ENCODE results near the gene IPPK. TPM values are rescaled to one million over a fixed set of nuclear protein-coding genes. Genes with fewer than 3 reads are reported as not detected.
"Not testable (repeated sequence)": the region's sequence is repeated elsewhere in the genome, so short reads cannot be mapped to it uniquely, and the experiment has no call there.

Gene IPPK
- total RNA-seq, 1 experiment from 2014 or later: 7.9 TPM

DNA sequence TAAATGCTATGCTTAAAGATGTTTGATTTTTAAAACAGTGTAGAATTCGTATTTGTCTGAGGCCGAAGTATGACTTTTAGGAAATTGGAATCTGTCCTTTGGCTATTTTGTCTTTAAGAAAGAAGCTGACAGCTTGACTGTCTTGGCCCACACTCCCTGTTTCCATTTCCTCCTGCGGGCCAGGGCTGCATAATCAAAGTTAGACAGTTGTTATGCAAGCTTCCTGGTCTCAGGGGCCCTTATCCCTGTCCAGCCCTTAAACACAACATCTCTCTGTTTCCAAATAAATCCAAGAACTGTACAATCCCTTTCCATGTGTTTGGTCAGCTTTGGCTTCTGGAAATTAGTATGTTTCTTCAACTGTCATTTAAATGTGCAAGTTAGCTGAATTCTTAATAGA is 79.6 kb downstream of the IPPK start:
- no peak for DNase-seq (ENCODE audit: low read depth)
- in situ Hi-C loops (cut with HindIII; ENCODE audit: low pct_unique_long_range_greater_than_20kb, low sequenced_read_pairs): no loop called here

GRCh38 chr9:92589923-92590322 is 80.0 kb downstream of the IPPK start:
- in situ Hi-C loops (cut with HindIII; ENCODE audit: low pct_unique_long_range_greater_than_20kb, low sequenced_read_pairs): no loop called here
- DNase-seq (ENCODE audit: low read depth): no peak

- no peak for DNase-seq (ENCODE audit: low read depth)
- in situ Hi-C loops (cut with HindIII; ENCODE audit: low pct_unique_long_range_greater_than_20kb, low sequenced_read_pairs): no loop called here
Measured at GRCh38 chr9:92576175-92576574, 93.8 kb downstream of the IPPK start.

- in situ Hi-C loops (cut with HindIII; ENCODE audit: low pct_unique_long_range_greater_than_20kb, low sequenced_read_pairs); DNase-seq (ENCODE audit: low read depth): not testable (repeated sequence)
Measured at GRCh38 chr9:92573612-92574011, 96.3 kb downstream of the IPPK start.

DNA sequence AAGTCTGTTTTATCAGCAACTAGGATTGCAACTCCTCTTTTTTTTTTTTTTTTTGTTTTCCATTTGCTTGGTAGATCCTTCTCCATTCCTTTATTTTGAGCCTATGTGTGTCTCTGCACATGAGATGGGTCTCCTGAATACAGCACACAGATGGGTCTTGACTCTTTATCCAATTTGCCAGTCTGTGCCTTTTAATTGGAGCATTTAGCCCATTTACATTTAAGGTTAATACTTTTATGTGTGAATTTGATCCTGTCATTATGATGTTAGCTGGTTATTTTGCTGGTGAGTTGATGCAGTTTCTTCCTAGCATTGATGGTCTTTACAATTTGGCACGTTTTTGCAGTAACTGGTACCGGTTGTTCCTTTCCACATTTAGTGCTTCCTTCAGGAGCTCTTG is 98.1 kb downstream of the IPPK start:
- DNase-seq (ENCODE audit: low read depth); in situ Hi-C loops (cut with HindIII; ENCODE audit: low pct_unique_long_range_greater_than_20kb, low sequenced_read_pairs): not testable (repeated sequence)

DNA sequence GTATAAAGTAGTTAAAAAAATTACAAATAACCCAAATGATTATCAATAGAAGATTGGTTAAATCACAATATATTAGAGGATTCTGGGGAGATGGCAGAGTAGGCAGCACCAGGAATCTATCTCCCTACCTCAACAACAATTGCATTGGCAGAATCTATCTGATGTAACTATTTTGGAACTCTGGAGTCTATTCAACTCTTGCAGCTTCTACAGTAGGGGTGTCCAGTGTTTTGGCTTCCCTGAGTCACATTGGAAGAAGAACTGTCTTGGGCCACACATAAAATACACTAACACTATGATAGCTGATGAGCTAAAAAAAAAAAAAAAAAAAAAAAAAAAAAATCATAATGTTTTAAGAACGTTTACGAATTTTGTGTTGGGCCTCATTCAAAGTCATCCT is 104.9 kb downstream of the IPPK start:
- in situ Hi-C loops (cut with HindIII; ENCODE audit: low pct_unique_long_range_greater_than_20kb, low sequenced_read_pairs): no loop called here
- DNase-seq (ENCODE audit: low read depth): no peak

- in situ Hi-C loops (cut with HindIII; ENCODE audit: low pct_unique_long_range_greater_than_20kb, low sequenced_read_pairs): no loop called here
- DNase-seq (ENCODE audit: low read depth): no peak
Measured at GRCh38 chr9:92564504-92564903, 105.4 kb downstream of the IPPK start.

Other genes starting within 250 kb of the IPPK start
- gene OMD, start 245.7 kb downstream of the IPPK start, total RNA-seq (2014; rRNA removed; shearing (Covaris generic); ENCODE audit: low replicate concordance): not detected in 2 replicates
- not detected in 2 replicates for gene ASPN, start 187.6 kb downstream of the IPPK start, total RNA-seq (2014; rRNA removed; shearing (Covaris generic); ENCODE audit: low replicate concordance)
- gene ECM2, start 134.1 kb downstream of the IPPK start, total RNA-seq (2014; rRNA removed; shearing (Covaris generic); ENCODE audit: low replicate concordance): not detected in 2 replicates
- gene BICD2, start 94.7 kb upstream of the IPPK start, total RNA-seq (2014; rRNA removed; shearing (Covaris generic); ENCODE audit: low replicate concordance): 27.6 and 30.1 TPM in 2 replicates
- 2.2 and 5.2 TPM in 2 replicates for gene ZNF484, start 207.9 kb upstream of the IPPK start, total RNA-seq (2014; rRNA removed; shearing (Covaris generic); ENCODE audit: low replicate concordance)